ENCODE results near the gene HHAT. TPM values are rescaled to one million over a fixed set of nuclear protein-coding genes. Genes with fewer than 3 reads are reported as not detected.

HHAT gene
- total and polyA plus RNA-seq, 2 of the 4 experiments (the other 2 are of a cell fraction), result 1.7 to 2.5 TPM

- Histone ChIP-seq H3K9ac (ENCODE audit: low read depth, low read length) (no peak overlapping the region), H3K9me3 (ENCODE audit: control insufficient read depth, insufficient read depth, low read length) (no peaks in the 10 kb centered on the region; the same call in 1 of the 2 replicates), H3K36me3 (ENCODE audit: control insufficient read depth, insufficient read depth, low read length) (no peaks in the 10 kb centered on the region), H3K23ac (ENCODE audit: low read depth, low read length) (no peak overlapping the region), H3K14ac (replicated peaks; ENCODE audit: low read depth, low read length) (no peak overlapping the region), H3K4ac (ENCODE audit: low read depth, low read length) (no peak overlapping the region), H3K4me1 (ENCODE audit: control insufficient read depth, insufficient read depth, low read length) (no peaks in the 10 kb centered on the region), H3K4me2 (ENCODE audit: low read depth, low read length) (no peak overlapping the region), H3K18ac (ENCODE audit: low read depth, low read length) (no peak overlapping the region), H3K4me3 (ENCODE audit: insufficient read depth, low read depth, low read length) (no peak overlapping the region), H4K91ac (ENCODE audit: insufficient read depth, low read depth, low read length) (no peak overlapping the region), H2AFZ (replicated peaks; ENCODE audit: low read length, poor library complexity) (no peak overlapping the region), H3K79me1 (ENCODE audit: low read depth in 1 of 2, low read length in 2 of 2) (no peaks in the 10 kb centered on the region), H2AK5ac (ENCODE audit: low read depth, low read length) (no peak overlapping the region), H4K5ac (ENCODE audit: low read depth, low read length) (no peak overlapping the region), H2AK9ac (replicated peaks; ENCODE audit: low read depth, low read length, poor library complexity) (no peak overlapping the region), H2BK120ac (ENCODE audit: low read depth, low read length) (no peak overlapping the region), H2BK5ac (ENCODE audit: low read depth, low read length, poor library complexity, severe bottlenecking) (no peak overlapping the region), H3K56ac (ENCODE audit: extremely low read depth, insufficient read depth, low read length) (no peak overlapping the region), H3K27me3 (ENCODE audit: control insufficient read depth, insufficient read depth, low read length) (no peaks in the 10 kb centered on the region), H2BK15ac (ENCODE audit: low read depth, low read length) (no peak overlapping the region), H3K27ac (ENCODE audit: insufficient read depth, low read length) (no peak overlapping the region), H3K9me1 (ENCODE audit: insufficient read depth, low read length) (no peaks in the 10 kb centered on the region), H4K8ac (ENCODE audit: low read depth in 2 of 2, low read length in 2 of 2) (no peak overlapping the region), H2BK20ac (ENCODE audit: low read depth, low read length) (no peak overlapping the region), H4K20me1 (ENCODE audit: insufficient read depth, low read length) (no peaks in the 10 kb centered on the region)
- CTCF ChIA-PET, result no interaction called here
- TF ChIP-seq MAZ (IDR thresholded peaks at IDR 0.05; ENCODE audit: borderline replicate concordance, low read depth, low read length), result no peak
- no peak for TF ChIP-seq CTCF (conservative IDR thresholded peaks at IDR 0.05; ENCODE audit: low read depth, low read length)
- TF ChIP-seq RFX5 (IDR thresholded peaks at IDR 0.05; ENCODE audit: low read depth, low read length), result no peak
- no peak for TF ChIP-seq RAD21 (IDR thresholded peaks at IDR 0.05; ENCODE audit: low read length)
- no peak for TF ChIP-seq SMC3 (IDR thresholded peaks at IDR 0.05; ENCODE audit: low read depth, low read length)
- no peak for TF ChIP-seq RCOR1 (IDR thresholded peaks at IDR 0.05; ENCODE audit: insufficient replicate concordance, low read length)
- no peak for TF ChIP-seq CEBPB (IDR thresholded peaks at IDR 0.05; ENCODE audit: low read depth, low read length)
- no peak for TF ChIP-seq MAFK (IDR thresholded peaks at IDR 0.05; ENCODE audit: low read depth, low read length)
- TF ChIP-seq POLR2A (IDR thresholded peaks at IDR 0.05; ENCODE audit: low read depth, low read length), result no peak
- intact Hi-C loops (cut with micrococcal nuclease), result no loop called here
- no TSS peak for BruUV-seq (replicated peaks)
- POLR2A ChIA-PET (ENCODE audit: unreplicated experiment), result no interaction called here
- in situ Hi-C loops (cut with MboI; ENCODE audit: low sequenced_read_pairs), result no loop called here
- no CpG with 5 or more reads among the region's 3 CpGs for WGBS, 2 experiments (ENCODE audit: extremely low coverage in 2 of 2, insufficient read length in 1 of 2)
- DNase-seq (no peak), ATAC-seq (ENCODE audit: low read depth) (no peak)
- dilution Hi-C loops (cut with HindIII; ENCODE audit: low sequenced_read_pairs, unreplicated experiment), result no loop called here
Observed at GRCh38 chr1:210697185-210697584, 368.5 kb downstream of the HHAT start.
